GM21528 (cell line): ENCODE measurements around the gene ABCB6.

Experiments
- ATAC-seq: cut with Tn5 transposase; IDR thresholded peaks from one replicate; pipeline ENCODE4 v1.9.1; 2021; ENCODE audit warnings: mild to moderate bottlenecking, moderate library complexity; ENCODE audit not compliant: unreplicated experiment, low FRiP score

The ABCB6 gene

DNA sequence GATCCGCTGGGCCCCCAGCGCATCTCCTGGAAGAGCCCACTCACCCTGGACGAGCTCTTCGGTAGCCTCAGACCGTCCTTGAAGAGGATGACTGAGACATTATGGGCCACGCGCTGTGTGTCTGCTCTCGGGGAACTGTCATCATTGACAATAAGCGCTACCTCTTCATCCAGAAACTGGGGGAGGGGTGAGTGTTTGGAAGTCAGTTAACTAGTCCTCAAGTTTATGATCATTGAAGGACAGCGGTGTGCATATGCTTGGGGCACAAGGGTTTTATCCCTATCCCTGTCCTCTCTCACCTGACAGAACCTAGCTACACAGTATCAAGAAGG lies 27.1 kb upstream of the ABCB6 start:
- ATAC-seq: no peak

DNA sequence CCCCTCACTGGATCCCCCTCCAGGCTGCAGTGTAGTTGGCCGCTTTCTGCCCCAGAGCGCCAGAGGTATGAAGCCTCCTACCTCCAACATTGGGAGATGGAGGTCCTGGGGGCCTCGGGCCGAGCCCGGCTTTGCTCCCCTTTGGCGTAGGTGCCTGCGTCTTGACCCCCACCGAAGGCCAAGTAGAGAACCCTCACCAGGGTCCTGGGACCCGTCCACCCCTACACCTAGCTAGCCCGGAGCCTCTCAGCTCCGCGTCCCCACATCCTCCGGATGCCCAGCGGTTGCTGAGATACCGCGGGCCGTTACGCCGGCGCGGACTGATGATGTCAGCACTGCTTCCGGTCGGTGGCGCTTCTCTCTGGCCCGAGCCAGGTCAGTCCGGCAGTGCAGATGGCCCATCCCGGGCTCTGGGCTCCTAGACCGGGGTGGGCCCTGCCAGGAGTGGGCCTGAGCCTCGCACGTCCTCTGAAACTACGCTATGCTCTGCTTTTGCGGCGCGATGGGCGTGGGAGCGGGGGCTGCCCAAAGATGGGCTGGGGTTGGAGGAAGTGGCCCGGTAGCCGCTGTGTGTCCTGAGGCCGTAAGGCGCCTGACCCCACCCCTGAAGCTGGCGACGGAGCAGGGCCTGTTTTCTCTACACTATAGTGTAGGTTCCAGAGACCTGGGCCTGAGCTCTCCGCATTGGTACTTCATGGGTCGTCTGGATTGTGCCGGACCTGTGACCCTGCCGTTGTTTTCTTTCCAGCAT lies 26.6 kb upstream of the ABCB6 start, which contains the start of the genes GLB1L and STK16:
GLB1L (minus strand) TSS at position 297 of the 751 bp plus-strand sequence. CDS start 1,871 bp downstream, outside the sequence.
STK16 (plus strand) TSS at position 332 of the 751 bp plus-strand sequence. CDS start 521 bp downstream, outside the sequence.
- peak; percentile 70 for ATAC-seq

DNA sequence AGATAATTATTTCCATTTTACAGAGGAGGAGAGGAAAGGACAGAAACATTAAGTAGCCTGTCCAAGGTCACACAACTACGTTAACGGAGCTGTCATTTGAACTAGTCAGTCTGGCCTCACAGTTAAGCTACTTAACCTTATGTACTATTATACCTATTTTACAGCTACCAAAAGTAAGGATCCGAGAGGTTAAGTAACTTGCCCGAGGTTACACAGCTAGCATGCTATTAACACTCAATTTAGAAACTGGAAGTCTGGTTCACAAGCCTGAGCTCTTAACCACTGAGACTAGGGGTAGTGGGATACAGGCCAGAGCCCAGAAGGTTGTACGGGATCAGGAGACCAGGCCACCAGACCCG lies 26.0 kb upstream of the ABCB6 start:
- no peak for ATAC-seq

DNA sequence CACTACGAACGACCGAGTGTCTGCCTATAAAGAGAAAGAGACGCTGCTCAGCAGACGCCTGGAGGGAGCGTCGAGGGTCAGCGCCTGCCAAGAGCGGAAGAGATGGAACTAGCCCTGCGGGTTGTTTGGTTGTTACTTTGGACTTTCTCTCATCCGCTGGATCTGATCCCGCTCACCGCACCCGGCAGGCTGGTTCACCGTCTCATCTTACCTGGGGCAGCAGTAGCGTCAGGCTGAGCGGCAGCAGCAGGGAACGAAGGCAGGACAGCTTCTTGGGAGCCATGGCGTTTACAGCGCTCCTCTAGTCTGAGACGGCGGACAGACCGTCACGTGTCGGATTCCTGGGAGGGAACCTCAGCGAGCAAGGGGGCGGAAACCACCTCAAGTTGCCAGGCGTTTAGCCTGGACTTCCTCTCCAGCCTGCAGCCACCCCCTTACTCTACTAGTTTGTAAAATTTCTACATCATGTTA lies 24.6 kb upstream of the ABCB6 start:
- no peak for ATAC-seq

DNA sequence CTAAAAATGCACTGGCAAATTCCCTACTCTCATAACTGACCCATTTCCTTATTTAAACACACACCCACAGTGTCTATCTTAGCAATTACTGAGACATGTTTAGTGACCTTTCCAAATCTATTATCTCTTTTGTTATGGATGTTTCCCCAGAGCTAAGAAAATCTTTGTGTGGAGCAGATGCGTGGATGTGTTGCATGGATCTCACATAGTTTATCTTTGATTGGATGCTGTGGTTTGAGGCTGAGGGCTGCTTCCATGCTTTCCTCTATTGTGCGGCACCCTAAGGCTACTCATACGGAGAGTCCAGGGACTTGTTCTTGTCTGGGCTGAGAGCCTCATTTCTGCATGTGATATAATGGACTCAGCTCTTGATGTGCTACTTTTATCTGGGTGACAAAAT lies 15.6 kb upstream of the ABCB6 start:
- ATAC-seq: no peak

DNA sequence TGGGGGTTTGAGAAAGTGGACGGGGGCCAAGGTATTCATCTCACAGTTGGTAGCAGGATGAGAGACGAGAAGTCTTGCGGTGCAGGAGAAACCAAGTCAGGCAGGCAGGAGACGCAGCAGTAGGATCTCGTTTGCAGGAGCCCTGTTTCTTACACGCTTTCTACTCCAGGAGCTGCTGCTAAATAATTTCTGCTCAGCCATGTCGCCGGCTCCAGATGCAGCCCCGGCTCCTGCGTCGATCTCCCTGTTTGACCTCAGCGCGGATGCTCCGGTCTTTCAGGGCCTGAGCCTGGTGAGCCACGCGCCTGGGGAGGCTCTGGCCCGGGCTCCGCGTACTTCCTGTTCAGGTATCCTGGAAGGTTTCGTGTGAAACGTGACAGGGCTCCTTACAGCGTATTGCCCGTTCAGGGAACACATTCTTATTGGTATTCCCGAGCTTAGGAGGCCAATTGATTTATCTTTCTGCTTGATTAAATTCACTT lies 11.3 kb upstream of the ABCB6 start:
- no peak for ATAC-seq

DNA sequence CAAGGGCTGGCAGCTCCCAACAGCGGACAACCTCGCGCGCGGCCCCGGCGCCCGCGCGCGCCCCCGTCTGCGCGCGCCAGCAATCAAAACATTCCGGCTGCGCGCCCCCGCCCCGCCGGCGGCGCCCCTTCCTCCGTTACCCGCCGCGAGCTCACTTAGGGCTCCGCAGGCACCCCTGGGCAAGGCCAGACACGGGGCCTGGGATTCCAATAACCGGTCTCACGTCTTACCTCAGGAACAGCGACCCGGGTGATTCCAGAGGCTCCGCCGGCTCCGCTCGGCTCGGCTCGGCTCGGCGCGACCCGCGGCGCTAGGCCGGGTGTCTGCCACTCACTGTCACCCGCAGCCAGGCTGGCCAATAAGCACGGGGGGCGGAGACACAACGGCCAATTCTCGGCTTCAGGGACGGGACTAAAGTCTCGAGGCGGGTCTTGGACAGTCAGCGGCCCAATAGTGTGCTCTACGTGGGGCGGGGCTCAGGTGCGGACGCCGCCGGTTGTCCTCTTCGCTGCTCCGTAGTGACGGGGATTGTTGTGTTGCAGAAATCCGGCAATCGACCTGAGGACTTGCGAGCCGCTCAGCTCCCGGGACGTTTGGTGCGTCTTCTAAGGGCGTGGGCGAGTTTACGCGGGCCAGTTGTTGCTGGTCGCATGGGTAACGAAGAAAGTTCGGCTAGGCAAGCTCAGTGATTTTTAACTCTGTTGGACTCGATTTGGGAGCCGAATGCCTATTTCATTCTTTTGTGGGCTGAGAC lies 10.7 kb upstream of the ABCB6 start, which contains the start of the genes ANKZF1 and ATG9A:
ANKZF1 (plus strand) TSS at position 502 of the 754 bp plus-strand sequence. CDS start 452 bp downstream, outside the sequence.
ATG9A (minus strand) TSS at position 332 of the 754 bp plus-strand sequence. CDS start 1,612 bp downstream, outside the sequence.
- peak; percentile 97 for ATAC-seq

DNA sequence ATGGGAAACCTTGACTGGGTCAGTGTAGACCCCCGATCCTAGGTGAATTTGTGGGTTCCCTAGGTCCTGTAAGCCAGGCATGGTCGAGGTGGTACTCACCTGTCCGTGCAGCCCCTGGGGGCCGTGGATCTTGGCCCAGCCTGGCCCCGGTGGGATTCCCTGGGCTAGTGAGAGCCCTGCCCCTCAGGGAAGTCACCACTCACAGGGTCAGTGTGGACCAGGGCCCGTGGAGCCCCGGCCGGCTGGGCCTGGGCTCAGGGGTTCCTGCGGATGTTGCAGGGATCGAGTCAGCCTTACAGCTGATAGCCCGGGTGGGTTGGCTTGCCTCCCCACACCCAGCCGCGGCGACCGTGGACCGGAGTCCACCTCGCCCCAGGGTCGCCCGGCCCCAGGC lies 10.2 kb upstream of the ABCB6 start:
- peak; percentile 1 for ATAC-seq

DNA sequence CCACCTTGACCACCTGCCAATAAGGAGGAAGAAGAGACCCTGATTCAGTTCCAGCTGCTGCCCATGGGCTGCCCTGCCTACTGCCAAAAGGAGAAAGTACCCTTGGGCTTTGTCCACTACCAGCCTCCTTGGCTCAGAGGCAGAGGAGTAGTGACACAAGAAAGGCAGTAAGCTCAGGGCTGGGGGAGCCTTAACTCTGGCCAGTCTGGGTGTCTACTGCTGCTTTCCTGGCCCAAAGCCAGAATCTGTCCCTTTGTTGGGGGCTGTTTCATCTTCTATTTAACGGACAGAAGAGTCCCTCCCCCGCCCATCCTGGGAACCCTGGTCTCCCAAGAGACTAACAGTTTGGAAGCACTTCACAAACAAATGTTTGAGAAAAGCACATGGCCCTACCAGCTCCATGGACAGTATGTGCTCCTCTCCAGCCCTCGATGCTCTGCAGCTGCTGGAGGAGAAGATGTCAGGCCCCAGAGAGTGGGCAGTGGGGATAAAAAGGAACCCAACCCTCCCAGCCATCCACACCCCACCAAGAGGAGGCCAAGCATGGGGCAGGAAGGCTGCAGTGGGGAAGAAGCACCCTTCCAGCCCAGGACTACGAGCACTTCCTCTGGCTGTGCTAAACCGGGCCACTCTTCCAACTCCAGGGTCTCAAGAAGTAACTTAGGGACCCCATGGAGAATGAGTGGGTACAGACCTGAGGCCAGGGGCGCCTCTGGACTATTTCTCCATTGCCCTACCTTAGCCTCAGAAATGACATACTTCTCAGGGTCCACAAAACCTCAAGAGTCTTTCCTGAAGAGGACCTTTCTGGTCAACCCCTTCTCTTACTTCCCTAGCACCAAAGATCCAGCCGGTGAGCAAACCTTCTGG lies 9.5 kb upstream of the ABCB6 start:
- no peak for ATAC-seq

DNA sequence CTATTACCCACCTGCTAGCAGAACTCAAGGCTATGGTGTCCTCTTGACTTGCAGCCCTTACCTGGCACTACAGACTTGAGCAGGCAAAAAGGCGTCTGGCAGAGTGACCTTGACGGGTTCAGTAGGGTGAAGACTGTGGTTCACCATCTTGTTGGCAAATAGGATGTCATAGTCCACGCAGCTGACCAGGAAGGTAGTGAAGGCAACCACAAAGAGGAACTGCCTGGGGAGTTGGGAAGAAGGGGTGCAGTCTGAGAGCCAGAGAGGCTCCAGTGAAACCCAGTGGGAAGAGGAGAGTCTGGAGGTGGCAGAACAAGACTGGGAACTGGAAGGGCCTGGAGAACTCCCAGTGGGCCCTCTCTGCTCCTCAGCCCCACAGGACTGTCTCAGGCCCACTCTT lies 6.6 kb upstream of the ABCB6 start:
- ATAC-seq: no peak

DNA sequence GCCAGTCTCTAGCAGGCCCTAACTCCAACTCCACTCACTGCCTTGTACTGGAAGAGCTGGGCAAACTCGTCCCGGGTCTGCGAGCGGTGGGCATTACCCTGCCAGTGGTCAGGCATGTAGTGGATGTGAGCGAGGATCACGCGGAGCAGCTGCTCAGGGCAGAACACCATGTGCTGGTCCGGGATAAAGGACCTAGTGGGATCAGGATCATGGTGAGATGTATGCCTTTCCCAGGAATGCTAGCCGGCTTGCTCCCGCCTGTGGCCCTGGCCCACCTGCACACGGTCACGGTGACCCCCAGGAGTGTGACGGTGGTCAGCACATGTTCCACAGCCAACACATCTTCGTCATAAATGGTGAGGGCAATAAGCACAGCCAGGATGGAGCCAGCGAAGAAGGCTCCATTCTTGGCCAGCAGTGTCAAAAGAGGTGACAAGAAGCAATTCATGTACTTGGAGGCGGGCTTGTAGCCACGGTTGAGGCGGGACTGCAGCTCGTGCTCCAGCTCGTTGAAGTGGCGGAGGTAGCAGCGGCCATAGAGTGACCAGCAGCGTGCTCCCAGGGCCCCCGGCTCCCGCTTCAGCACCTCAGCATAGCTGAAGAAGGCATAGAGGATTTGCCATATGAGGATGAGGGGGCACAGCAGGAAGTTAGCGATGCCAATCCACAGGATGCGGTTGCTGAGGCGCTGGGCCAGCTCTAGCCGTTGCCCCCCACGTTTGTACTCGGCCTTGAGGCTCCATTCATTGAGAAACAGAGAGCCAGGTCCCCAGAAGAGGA lies 5.3 kb upstream of the ABCB6 start:
- no peak for ATAC-seq

DNA sequence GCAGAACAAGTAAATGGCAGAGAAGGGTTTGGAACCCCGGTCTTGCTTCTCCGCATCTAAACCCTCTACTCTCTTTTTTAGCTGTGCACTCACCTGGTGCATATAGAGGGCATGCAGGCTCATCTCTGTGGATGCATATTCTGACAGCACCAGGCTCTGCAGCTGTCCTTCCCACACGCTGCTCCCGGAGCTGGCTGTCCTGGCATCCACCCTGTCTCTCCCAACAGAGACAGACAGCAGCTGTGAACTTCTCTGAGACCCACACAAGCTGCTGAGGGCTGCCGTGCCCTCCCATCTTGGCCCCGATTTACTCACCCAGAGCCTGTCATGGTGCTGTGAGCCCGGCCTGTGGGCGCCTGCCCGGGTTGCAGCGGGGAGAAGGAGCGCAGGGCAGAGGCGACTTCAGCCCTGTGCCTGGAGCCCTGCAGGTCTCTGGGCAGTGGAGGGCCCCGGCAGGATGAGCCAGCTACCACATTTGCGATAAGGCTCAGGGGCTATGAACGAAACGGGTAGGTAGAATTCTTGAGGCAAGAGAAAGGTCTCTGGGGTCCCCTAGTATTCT lies 3.3 kb upstream of the ABCB6 start:
- ATAC-seq: no peak

DNA sequence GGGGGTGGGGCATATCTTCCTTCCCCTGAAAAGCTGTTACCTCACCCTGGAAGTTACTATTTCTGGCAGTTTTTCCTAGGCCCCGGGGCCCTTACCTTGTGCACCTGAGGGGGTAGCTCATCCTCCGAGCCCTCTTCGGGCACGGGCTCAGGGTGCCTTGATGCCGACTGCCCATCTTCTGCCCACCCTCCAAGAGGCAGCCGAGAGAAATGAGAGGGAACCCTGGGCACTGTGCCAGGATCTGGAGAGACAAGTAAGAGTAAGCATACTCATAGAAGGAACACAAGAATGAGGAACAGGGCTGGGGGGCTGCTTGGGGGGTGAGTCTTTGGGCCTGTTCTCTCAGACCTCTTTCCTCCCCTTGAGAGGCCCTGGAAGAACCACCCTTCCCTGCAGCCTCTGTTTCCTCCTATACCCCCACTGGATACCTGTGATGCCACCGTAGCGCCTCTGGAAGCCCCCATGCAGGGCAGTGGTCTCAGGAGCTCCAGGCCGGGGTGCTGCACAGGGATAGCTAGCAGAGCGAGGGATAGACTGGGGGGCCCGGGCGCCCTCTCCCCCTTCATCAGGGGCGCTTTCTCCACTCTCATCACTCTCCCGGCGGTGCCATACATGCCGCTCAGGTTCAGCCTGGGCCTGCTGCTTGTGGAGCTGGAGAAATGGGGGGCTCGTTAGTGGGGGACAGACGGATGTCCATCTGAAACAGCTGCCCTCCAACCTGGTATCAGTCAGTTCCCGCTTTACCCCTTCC lies 2.1 kb upstream of the ABCB6 start:
- no peak for ATAC-seq

DNA sequence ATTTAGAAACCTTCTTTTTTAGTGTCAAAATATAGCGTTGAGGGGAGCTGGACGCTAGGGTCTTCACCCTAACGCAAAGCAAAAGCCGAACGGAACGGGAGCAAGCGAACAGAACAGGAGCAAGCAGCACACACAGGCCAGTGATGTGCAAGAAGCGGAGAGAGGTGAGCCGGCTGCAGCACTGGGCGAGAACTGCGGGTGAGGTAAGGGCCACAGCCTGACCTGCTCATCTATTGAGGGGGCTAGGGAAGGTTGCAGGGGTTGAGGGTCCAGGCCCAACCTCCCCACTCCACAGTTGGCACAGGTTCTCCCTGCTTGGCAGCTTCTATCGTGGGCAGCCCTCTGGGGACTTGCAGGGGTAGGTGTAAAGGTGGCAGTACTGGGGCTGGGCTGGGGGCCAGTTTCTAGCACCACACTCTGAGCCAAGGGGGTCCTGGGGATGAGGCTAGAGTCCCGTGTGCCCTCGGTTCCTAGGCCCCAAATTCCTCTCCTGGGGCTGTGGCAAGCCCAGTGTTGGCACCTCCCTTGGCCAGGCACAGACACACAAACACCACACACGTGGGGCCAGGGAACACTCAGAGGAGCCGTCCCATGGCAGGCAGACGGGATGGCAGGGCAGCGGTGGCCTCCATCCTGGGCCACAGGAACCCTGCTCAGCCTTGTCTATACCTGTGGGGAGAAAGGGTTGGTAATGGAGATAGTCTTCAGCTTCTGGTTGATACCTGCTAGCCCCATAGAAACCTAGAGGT lies 1.2 kb upstream of the ABCB6 start:
- no peak for ATAC-seq

DNA sequence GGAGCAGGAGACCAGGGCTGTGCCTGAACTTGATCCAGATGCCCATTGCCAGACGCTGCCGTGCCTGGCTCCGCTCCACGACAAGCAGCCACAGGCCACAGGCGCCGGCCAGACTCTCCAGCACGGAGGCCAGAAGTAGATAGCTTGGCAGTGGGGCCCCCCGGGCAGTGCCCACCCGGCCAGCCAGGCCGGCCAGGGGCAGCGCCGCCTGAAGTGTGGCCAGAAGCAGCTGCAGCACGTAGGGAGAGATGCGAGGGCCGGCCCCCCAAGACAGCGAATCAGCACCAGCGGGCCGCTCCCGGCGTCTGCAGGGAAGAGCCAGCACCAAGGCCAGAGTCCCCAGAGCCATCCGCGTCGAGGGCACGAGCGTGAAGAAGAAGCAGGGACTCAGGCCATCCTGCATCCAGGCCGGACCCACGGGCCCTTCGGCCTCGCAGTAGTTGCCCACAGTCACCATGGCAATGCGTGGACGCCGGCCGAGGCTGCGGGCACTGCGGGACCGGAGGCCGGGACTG lies 484 bp downstream of the ABCB6 start:
- peak; percentile 33 for ATAC-seq

DNA sequence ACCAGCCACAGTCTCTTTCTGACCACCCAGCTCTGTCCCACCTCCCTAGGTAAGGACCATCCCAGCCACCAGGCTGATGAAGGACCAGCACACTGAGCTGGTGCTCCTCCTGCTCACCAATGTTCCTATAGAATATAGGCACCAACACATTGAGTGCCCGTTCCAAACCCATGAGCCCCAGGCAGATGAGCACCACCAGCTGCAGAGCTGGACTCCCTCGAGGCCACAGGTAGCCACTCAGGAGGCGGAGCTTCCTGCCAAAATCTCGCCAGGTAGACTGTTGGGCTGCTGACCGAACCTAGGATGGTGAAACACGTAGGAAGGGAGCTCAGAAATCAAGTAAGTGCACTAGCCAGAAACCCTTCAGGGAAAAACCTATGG lies 2.2 kb downstream of the ABCB6 start:
- ATAC-seq: no peak

DNA sequence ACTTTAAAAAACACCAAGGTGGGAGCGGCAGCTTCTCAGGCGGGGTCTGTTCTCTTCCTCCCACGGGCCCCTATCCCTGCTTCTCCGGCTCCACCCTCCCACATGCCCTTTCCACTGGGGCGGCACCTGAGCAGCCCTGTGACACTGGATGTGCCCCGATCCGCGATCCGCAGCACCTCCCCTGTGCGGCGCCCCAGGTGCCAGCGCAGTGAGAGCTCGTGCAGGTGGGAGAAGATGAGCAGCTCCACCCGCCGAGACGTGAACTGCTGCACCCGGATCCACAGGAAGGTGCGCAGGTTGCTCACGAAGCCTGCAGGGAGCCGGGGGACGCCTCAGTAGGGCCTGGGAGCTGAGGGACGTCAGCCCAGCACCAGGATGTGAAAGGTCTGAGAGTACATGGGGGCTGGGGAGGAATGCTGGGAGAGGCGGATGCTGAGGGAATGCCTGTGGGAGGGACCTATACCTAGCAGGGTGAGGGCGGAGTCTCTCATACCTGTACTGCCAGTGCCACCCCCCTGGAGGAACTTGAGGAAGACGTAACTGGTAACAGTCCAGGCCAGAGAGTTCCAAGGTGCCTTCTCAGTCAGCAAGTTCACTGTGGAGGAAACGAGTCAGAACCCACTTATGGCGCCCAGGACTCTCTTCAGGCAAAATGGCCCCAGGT lies 2.8 kb downstream of the ABCB6 start:
- ATAC-seq: no peak
